HepG2 (cell line): ENCODE measurements around the gene GPRC5B. TPM values are rescaled to one million over a fixed set of nuclear protein-coding genes. Genes with fewer than 3 reads are reported as not detected.

Source experiments
- ARID4A ChIP-seq: sonication (generic); formaldehyde crosslinking; IDR thresholded peaks from 2 replicates; pipeline ENCODE4 v1.5.0; 2020; ENCODE audit warnings: mild to moderate bottlenecking, missing genetic modification reagents, borderline replicate concordance
- ARNTL ChIP-seq: sonication (generic); formaldehyde crosslinking; IDR thresholded peaks from 2 replicates; pipeline ENCODE4 v1.4.0; 2020; ENCODE audit warnings: mild to moderate bottlenecking, missing genetic modification reagents
- HNF1B ChIP-seq: sonication (generic); formaldehyde crosslinking; IDR thresholded peaks from 2 replicates; pipeline ENCODE4 v1.5.1; 2020; ENCODE audit warnings: mild to moderate bottlenecking, moderate library complexity, missing genetic modification reagents
- KDM1A ChIP-seq: IDR thresholded peaks from 2 replicates; pipeline ENCODE4 v1.6.1; 2016; ENCODE audit warnings: missing compliant biosample characterization
- KDM2A ChIP-seq: sonication (generic); formaldehyde crosslinking; IDR thresholded peaks from 2 replicates; pipeline ENCODE4 v1.4.0; 2020; ENCODE audit warnings: low read depth, missing genetic modification reagents, borderline replicate concordance
- POLR2A ChIP-seq, 2 experiments: IDR thresholded peaks; 2 replicates each; pipeline ENCODE4 v1.6.1; 2011; ENCODE audit warnings: low read depth in 2 of 2, low read length in 2 of 2, mild to moderate bottlenecking in 1 of 2, moderate library complexity in 1 of 2; ENCODE audit not compliant: insufficient read depth in 1 of 2
- TAF1 ChIP-seq: sonication (generic); formaldehyde crosslinking; IDR thresholded peaks from 2 replicates; pipeline ENCODE4 v1.4.0; 2020; ENCODE audit warnings: missing genetic modification reagents
- ZFP1 ChIP-seq: IDR thresholded peaks from 2 replicates; pipeline ENCODE4 v1.6.1; 2016
- polyA plus RNA-seq, 8 experiments: library from polyadenylated mRNA; depleted of rRNA in 3 of 8; stranded (reverse) in 7 of 8; unstranded in 1 of 8; fragments of >200 nt; fragmentation: Illumina TruSeq in 4 of 8; extraction: Trizol in 4 of 8; gene quantifications; 2 replicates each; pipeline versions ENCODE4 v1.2.1 to v1.2.3, GENCODE V29; 2011 to 2016; ENCODE audit warnings: low read depth in 4 of 8, missing spikeins in 1 of 8, mixed read lengths in 1 of 8; ENCODE audit not compliant: insufficient read depth in 1 of 8
- total RNA-seq, 5 experiments: library from RNA; depleted of rRNA; stranded (reverse); fragments of >200 nt; fragmentation: Illumina TruSeq; extraction: Trizol; gene quantifications; 2 replicates each; pipeline ENCODE4 v1.2.3, GENCODE V29; 2016; ENCODE audit warnings: low read depth in 1 of 5
- TF ChIP-seq, protein P1 (sequence below): sonication (generic); formaldehyde crosslinking; IDR thresholded peaks from 2 replicates; pipeline ENCODE4 v1.5.0; 2020; ENCODE audit warnings: missing genetic modification reagents, mild to moderate bottlenecking, borderline replicate concordance
- TF ChIP-seq, protein P2 (sequence below): sonication (generic); formaldehyde crosslinking; IDR thresholded peaks from 2 replicates; pipeline ENCODE4 v1.5.1; 2020; ENCODE audit warnings: missing genetic modification reagents, mild to moderate bottlenecking, borderline replicate concordance
- TF ChIP-seq, protein P3 (sequence below): IDR thresholded peaks from 2 replicates; pipeline ENCODE4 v1.6.1; 2012; ENCODE audit warnings: low read depth, low read length, improper control_type of control experiment
- TF ChIP-seq, protein P4 (sequence below): sonication (generic); formaldehyde crosslinking; IDR thresholded peaks from 2 replicates; pipeline ENCODE4 v1.8.1; 2023; ENCODE audit warnings: mild to moderate bottlenecking, moderate library complexity, missing genetic modification reagents

GPRC5B gene
- total and polyA plus RNA-seq, 2 of the 13 experiments (the other 11 are each of a cell fraction or from before 2014, with no cell fraction given): 0.46 to 0.53 TPM

DNA sequence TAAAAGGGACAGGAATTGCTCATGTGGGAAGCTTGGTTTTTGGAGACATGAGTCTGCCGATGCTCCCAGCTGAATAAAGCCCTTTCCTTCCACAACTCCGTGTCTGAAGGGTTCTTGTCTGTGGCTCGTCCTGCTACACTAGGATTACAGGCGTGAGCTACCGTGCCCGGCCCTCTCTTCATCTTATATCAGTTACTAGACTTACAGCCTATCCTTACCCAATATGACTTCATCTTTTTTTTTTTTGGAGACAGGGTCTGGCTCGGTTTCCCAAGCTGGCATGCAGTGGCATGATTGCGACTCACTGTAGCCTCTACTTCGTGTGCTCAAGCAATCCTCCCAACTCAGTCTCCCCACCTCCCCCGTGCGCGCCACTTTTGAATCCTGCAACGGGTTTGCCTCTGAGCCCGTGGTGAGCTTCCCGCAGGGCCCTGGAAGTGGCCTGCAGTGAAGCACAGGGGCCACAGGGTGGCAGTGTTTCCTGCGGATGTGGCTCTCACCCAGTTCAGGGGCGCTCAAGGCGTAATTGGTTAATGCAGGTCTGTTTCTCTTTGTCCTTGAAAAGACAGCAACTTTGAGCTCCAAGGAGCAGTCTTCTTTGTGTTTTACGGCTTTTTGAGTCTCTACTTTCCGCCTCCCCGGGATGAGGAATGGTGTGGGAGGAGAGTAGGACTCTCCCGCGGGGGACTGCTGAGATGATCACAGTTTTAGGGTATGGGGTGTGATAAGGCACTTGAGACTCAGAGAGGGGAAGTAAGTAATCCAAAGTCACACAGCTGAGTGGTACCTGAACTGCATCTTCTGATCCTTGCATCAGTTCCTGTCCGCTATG is 22.7 kb upstream of the GPRC5B start (continued):
- TF ChIP-seq, protein P1, sequence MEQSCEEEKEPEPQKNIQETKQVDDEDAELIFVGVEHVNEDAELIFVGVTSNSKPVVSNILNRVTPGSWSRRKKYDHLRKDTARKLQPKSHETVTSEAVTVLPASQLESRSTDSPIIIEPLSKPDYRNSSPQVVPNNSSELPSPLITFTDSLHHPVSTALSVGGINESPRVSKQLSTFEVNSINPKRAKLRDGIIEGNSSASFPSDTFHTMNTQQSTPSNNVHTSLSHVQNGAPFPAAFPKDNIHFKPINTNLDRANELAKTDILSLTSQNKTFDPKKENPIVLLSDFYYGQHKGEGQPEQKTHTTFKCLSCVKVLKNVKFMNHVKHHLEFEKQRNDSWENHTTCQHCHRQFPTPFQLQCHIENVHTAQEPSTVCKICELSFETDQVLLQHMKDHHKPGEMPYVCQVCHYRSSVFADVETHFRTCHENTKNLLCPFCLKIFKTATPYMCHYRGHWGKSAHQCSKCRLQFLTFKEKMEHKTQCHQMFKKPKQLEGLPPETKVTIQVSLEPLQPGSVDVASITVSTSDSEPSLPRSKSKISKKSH (CRISPR knock-in tag): peak; percentile 74; the same call in 1 of the 2 replicates
- no peak for TF ChIP-seq ARID4A (CRISPR knock-in tag)
- TF ChIP-seq, protein P2, sequence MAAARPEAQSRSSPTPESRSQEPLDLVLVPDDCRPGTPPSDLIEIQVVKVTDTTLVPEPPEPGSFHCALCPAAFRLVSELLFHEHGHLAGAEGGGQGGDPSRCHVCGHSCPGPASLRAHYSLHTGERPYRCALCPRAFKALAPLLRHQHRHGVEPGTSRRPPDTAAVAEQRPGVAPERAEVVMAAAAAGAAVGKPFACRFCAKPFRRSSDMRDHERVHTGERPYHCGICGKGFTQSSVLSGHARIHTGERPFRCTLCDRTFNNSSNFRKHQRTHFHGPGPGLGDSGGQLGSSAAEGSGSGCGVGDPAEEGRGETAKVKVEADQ (CRISPR knock-in tag): no peak
- 0 out of 2 replicates have a peak, but pooled peaks have one; percentile 37 for TF ChIP-seq ARNTL
- 0 out of 2 replicates have a peak, but pooled peaks have one; percentile 4 for TF ChIP-seq KDM1A (CRISPR knock-in tag)
- peak; percentile 92 for TF ChIP-seq HNF1B (CRISPR knock-in tag)
- 0 out of 2 replicates have a peak, but pooled peaks have one; percentile 52 for TF ChIP-seq ZFP1 (CRISPR knock-in tag)
- TF ChIP-seq, protein P3, sequence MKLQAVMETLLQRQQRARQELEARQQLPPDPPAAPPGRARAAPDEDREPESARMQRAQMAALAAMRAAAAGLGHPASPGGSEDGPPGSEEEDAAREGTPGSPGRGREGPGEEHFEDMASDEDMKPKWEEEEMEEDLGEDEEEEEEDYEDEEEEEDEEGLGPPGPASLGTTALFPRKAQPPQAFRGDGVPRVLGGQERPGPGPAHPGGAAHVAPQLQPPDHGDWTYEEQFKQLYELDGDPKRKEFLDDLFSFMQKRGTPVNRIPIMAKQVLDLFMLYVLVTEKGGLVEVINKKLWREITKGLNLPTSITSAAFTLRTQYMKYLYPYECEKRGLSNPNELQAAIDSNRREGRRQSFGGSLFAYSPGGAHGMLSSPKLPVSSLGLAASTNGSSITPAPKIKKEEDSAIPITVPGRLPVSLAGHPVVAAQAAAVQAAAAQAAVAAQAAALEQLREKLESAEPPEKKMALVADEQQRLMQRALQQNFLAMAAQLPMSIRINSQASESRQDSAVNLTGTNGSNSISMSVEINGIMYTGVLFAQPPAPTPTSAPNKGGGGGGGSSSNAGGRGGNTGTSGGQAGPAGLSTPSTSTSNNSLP: peak; percentile 55; the same call in 1 of the 2 replicates
- 0 out of 2 replicates have a peak, but pooled peaks have one; percentile 27 for TF ChIP-seq TAF1 (CRISPR knock-in tag)
- TF ChIP-seq POLR2A (IDR thresholded peaks at IDR 0.05; ENCODE audit: insufficient read depth in 1 of 2, low read depth in 2 of 2, low read length in 2 of 2): no peak
- TF ChIP-seq, protein P4, sequence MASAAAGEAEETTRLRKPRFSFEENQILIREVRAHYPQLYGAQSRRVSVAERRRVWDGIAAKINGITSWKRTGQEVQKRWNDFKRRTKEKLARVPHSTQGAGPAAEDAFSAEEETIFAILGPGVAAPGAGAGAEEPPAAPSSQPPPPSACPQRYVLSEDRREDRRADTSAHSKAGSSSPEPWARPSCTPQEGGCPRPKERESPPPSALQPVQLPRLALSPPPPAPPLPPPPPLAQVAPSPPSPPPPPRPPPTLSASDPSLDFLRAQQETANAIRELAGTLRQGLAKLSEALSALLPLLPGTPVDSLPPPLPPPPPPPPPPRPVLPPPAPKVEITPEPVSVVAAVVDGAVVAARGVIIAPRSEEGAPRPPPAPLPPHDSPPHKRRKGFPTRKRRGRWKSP (CRISPR knock-in tag): no peak
- peak; percentile 92 for TF ChIP-seq KDM2A (CRISPR knock-in tag)
